MM.1S (cell line): ENCODE results near the gene WWTR1.

ENCODE experiments used
- CTCF ChIP-seq: fragments of 300-600 bp; sonication (generic); IDR thresholded peaks from 2 replicates; pipeline ENCODE4 v1.5.1; 2016; ENCODE audit warnings: antibody characterized with exemption, low read length, mixed read lengths
- EZH2 ChIP-seq: fragments of 300-600 bp; sonication (generic); optimal IDR thresholded peaks from 2 replicates; pipeline ENCODE3; 2017; ENCODE audit warnings: low read depth, mild to moderate bottlenecking, antibody characterized with exemption, low read length, mixed read lengths
- EZH2phosphoT487 ChIP-seq: fragments of 300-600 bp; sonication (generic); IDR thresholded peaks from 2 replicates; pipeline ENCODE4 v1.6.1; 2018; ENCODE audit warnings: antibody characterized with exemption, low read length

GRCh38 chr3:149646181-149646766 is 11.6 kb downstream of the WWTR1 start:
- TF ChIP-seq CTCF (no peak), EZH2phosphoT487 (no peak), EZH2 (no peak)
